Measurements from ENCODE around the gene HLF. TPM values are rescaled to one million over a fixed set of nuclear protein-coding genes. Genes with fewer than 3 reads are reported as not detected.

HLF gene
- total RNA-seq, 3 donors from 2014 or later, result 11.8 to 21.4 (median 13.4) TPM

DNA sequence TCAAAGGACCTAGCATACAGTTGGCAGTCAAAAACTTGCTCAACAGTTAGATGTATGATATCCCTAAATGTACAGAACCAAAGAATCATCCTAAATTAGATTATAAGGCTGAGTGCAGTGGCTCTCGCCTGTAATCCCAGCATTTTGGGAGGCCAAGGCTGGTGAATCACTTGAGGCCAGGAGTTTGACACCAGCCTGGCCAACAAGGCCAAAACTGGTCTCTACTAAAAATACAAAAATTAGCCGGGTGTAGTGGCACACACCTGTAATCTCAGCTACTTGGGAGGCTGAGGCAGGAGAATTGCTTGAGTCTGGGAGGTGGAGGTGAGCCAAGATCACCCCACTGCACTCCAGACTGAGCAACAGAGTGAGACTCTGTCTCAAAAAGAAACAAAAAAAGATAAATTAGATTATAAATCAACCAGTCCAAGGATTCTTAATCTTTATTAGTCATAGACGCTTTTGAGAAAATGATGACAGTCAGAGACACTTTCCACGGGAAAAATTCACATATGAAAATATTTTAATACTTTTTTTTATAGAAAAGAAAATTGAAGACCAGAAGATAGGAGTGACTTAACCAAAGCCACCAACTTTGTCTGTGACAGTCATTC is 79.2 kb downstream of the HLF start:
- Histone ChIP-seq H3K9me3 (peaks cover 0 to 4% of the 10 kb centered on the region in 2 donors), H3K36me3 (no peaks in the 10 kb centered on the region), H3K27ac (no peak overlapping the region), H3K27me3 (no peaks in the 10 kb centered on the region), H3K4me1 (peaks cover 0 to 4% of the 10 kb centered on the region in 2 donors), H3K4me3 (no peak overlapping the region)
- intact Hi-C loops (cut with DNase I; ENCODE audit: low total_unique reads), result no loop called here
- DNase-seq (ENCODE audit: low spot score in 2 of 2), result no peak
- TF ChIP-seq POLR2A (IDR thresholded peaks at IDR 0.05) (no peak), POLR2AphosphoS5 (IDR thresholded peaks at IDR 0.05) (no peak)
- TF ChIP-seq, protein P1, sequence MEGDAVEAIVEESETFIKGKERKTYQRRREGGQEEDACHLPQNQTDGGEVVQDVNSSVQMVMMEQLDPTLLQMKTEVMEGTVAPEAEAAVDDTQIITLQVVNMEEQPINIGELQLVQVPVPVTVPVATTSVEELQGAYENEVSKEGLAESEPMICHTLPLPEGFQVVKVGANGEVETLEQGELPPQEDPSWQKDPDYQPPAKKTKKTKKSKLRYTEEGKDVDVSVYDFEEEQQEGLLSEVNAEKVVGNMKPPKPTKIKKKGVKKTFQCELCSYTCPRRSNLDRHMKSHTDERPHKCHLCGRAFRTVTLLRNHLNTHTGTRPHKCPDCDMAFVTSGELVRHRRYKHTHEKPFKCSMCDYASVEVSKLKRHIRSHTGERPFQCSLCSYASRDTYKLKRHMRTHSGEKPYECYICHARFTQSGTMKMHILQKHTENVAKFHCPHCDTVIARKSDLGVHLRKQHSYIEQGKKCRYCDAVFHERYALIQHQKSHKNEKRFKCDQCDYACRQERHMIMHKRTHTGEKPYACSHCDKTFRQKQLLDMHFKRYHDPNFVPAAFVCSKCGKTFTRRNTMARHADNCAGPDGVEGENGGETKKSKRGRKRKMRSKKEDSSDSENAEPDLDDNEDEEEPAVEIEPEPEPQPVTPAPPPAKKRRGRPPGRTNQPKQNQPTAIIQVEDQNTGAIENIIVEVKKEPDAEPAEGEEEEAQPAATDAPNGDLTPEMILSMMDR (IDR thresholded peaks at IDR 0.05), result no peak

DNA sequence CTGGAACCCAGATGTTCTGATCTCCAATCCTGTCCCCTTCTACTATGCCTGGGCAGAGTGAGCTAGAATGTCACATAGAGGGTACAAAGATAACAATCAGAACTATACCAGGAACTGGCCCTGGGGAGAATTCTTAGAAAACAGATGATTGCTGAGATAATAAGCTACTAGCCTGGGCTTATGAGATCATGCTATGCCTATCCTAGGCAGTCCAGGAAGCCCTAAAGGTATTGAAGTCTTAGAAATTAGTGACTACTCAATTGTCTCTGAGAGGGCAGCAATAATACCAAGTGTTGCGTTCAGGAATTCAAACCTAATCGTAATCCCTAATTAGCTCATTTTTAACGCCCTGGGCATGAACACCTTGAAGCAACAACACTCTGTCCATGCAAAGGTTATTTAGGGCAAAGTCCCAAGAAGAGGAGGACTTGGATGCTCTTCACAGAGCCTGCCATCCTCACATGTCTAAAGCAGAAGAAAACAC is 79.8 kb downstream of the HLF start:
- no peaks in the 10 kb centered on the region for H3K27me3 ChIP-seq
- H3K36me3 ChIP-seq, result no peaks in the 10 kb centered on the region
- DNase-seq (ENCODE audit: low spot score in 2 of 2), result no peak
- TF ChIP-seq POLR2A (IDR thresholded peaks at IDR 0.05), result no peak
- TF ChIP-seq POLR2AphosphoS5 (IDR thresholded peaks at IDR 0.05), result no peak
- TF ChIP-seq, protein P1 (IDR thresholded peaks at IDR 0.05), result no peak
- intact Hi-C loops (cut with DNase I; ENCODE audit: low total_unique reads), result no loop called here
- no peak overlapping the region for H3K4me3 ChIP-seq
- no peak overlapping the region for H3K27ac ChIP-seq
- H3K9me3 ChIP-seq, result peaks cover 0 to 4% of the 10 kb centered on the region in 2 donors
- peaks cover 0 to 4% of the 10 kb centered on the region in 2 donors for H3K4me1 ChIP-seq

DNA sequence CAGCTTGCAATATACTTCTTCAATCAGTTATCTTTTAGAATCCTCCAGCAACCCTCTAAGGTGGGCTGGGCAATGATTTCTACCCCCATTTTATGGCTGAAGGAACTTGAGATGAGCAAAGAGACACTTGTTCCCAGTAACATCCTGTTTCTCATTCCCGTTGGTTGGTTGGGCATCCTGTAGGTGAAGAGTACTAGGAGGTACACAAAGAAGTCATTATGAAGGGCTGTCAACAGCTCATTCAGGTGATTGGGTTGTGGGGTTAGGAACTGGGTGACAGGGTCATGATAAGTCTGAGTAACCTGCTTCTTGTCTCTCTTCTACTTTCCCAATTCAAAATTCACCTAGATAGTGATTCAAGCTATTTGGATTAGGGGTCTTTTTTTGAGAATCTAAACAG is 80.4 kb downstream of the HLF start:
- Histone ChIP-seq H3K4me1 (peaks cover 0 to 4% of the 10 kb centered on the region in 2 donors), H3K27ac (no peak overlapping the region), H3K27me3 (no peaks in the 10 kb centered on the region), H3K9me3 (peaks cover 0 to 4% of the 10 kb centered on the region in 2 donors), H3K4me3 (no peak overlapping the region), H3K36me3 (no peaks in the 10 kb centered on the region)
- intact Hi-C loops (cut with DNase I; ENCODE audit: low total_unique reads), result no loop called here
- TF ChIP-seq, protein P1 (IDR thresholded peaks at IDR 0.05), result no peak
- TF ChIP-seq POLR2A (IDR thresholded peaks at IDR 0.05), result no peak
- TF ChIP-seq POLR2AphosphoS5 (IDR thresholded peaks at IDR 0.05), result no peak
- DNase-seq (ENCODE audit: low spot score in 2 of 2), result no peak

DNA sequence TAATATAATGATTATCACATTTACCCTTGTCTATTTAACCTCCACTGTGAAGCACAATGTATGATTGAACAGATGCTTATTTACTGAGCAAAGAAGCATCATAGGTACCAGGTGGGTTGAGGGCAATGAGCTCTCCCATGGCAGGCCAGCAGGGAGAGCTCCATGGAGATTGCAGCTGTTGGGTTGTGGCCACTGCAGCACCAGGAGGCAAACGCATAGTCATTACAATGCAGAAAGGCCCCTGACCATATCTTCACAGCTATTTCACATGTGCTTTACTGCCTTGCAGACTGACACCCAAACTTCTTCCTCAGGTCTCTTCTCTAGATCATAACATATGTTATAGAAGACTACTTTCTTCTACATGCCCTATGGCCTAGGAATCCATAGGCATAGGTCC is 81.9 kb downstream of the HLF start:
- H3K4me3 ChIP-seq, result no peak overlapping the region
- TF ChIP-seq, protein P1 (IDR thresholded peaks at IDR 0.05), result no peak
- no peak for TF ChIP-seq POLR2AphosphoS5 (IDR thresholded peaks at IDR 0.05)
- no peak for TF ChIP-seq POLR2A (IDR thresholded peaks at IDR 0.05)
- intact Hi-C loops (cut with DNase I; ENCODE audit: low total_unique reads), result no loop called here
- no peak overlapping the region for H3K27ac ChIP-seq
- no peak for DNase-seq (ENCODE audit: low spot score in 2 of 2)
- no peaks in the 10 kb centered on the region for H3K36me3 ChIP-seq
- peaks cover 0 to 4% of the 10 kb centered on the region in 2 donors for H3K4me1 ChIP-seq
- peaks cover 0 to 4% of the 10 kb centered on the region in 2 donors for H3K9me3 ChIP-seq
- no peaks in the 10 kb centered on the region for H3K27me3 ChIP-seq

DNA sequence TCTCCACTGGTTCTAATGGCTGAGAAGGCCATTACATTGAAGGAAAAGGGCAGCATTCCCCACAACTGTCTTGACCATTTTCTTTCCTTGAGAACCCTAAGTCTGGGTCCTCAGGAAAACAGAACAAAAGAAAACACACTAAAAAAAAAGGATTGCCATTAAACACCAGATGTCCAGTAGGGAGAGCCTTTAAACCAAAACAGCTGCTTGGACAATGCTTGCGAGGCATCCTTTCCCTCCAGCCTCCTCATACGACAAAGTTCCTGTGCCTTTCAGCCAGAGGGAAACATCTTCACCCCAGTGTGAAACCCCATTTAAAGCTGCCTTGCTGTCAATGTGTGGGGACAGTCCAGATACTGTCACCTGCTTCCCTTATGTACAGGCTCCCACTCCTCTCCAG is 82.6 kb downstream of the HLF start:
- no peak for DNase-seq (ENCODE audit: low spot score in 2 of 2)
- no peaks in the 10 kb centered on the region for H3K27me3 ChIP-seq
- peaks cover 0 to 4% of the 10 kb centered on the region in 2 donors for H3K4me1 ChIP-seq
- no peaks in the 10 kb centered on the region for H3K36me3 ChIP-seq
- TF ChIP-seq, protein P1 (IDR thresholded peaks at IDR 0.05), result no peak
- TF ChIP-seq POLR2AphosphoS5 (IDR thresholded peaks at IDR 0.05) (no peak), POLR2A (IDR thresholded peaks at IDR 0.05) (no peak)
- H3K9me3 ChIP-seq, result peaks cover 0 to 4% of the 10 kb centered on the region in 2 donors
- intact Hi-C loops (cut with DNase I; ENCODE audit: low total_unique reads), result no loop called here
- H3K27ac ChIP-seq, result no peak overlapping the region
- H3K4me3 ChIP-seq, result no peak overlapping the region
